Measurements from ENCODE around the gene CPNE7. TPM values are rescaled to one million over a fixed set of nuclear protein-coding genes. Genes with fewer than 3 reads are reported as not detected.

Gene CPNE7
- total RNA-seq, 1 experiment from 2014 or later: 0.84 TPM

GRCh38 chr16:89545044-89545830, 30.3 kb upstream of the CPNE7 start:
- Histone ChIP-seq H3K4me1 (replicated peaks) (no peaks in the 10 kb centered on the region), H3K4me3 (no peak overlapping the region), H3K36me3 (peaks cover 71% of the 10 kb centered on the region), H3K9me3 (replicated peaks) (no peaks in the 10 kb centered on the region), H3K27me3 (replicated peaks) (no peaks in the 10 kb centered on the region), H3K27ac (no peak overlapping the region)
- DNase-seq (ENCODE audit: low read depth in 1 of 2, low spot score in 2 of 2): no peak

- H3K36me3 ChIP-seq: peaks cover 75% of the 10 kb centered on the region
- no peaks in the 10 kb centered on the region for H3K27me3 ChIP-seq (replicated peaks)
- no peaks in the 10 kb centered on the region for H3K9me3 ChIP-seq (replicated peaks)
- no peak overlapping the region for H3K27ac ChIP-seq
- H3K4me3 ChIP-seq: no peak overlapping the region
- no peaks in the 10 kb centered on the region for H3K4me1 ChIP-seq (replicated peaks)
- DNase-seq (ENCODE audit: low read depth in 1 of 2, low spot score in 2 of 2): no peak
Observed at GRCh38 chr16:89545831-89546574, 29.6 kb upstream of the CPNE7 start.

GRCh38 chr16:89546781-89547180, 28.8 kb upstream of the CPNE7 start:
- Histone ChIP-seq H3K4me3 (no peak overlapping the region), H3K27me3 (replicated peaks) (no peaks in the 10 kb centered on the region), H3K27ac (no peak overlapping the region), H3K36me3 (peaks cover 78% of the 10 kb centered on the region), H3K4me1 (replicated peaks) (no peaks in the 10 kb centered on the region), H3K9me3 (replicated peaks) (no peaks in the 10 kb centered on the region)
- no peak for DNase-seq (ENCODE audit: low read depth in 1 of 2, low spot score in 2 of 2)

GRCh38 chr16:89547291-89547690, 28.3 kb upstream of the CPNE7 start:
- H3K36me3 ChIP-seq: peaks cover 81% of the 10 kb centered on the region
- DNase-seq (ENCODE audit: low read depth in 1 of 2, low spot score in 2 of 2): no peak
- no peak overlapping the region for H3K27ac ChIP-seq
- no peaks in the 10 kb centered on the region for H3K4me1 ChIP-seq (replicated peaks)
- no peaks in the 10 kb centered on the region for H3K9me3 ChIP-seq (replicated peaks)
- no peak overlapping the region for H3K4me3 ChIP-seq
- H3K27me3 ChIP-seq (replicated peaks): no peaks in the 10 kb centered on the region

- DNase-seq (ENCODE audit: low read depth in 1 of 2, low spot score in 2 of 2): no peak
- Histone ChIP-seq H3K9me3 (replicated peaks) (no peaks in the 10 kb centered on the region), H3K4me3 (no peak overlapping the region), H3K36me3 (peaks cover 87% of the 10 kb centered on the region), H3K27ac (no peak overlapping the region), H3K27me3 (replicated peaks) (no peaks in the 10 kb centered on the region), H3K4me1 (replicated peaks) (no peaks in the 10 kb centered on the region)
Observed at GRCh38 chr16:89547860-89548259, 27.7 kb upstream of the CPNE7 start.

- peaks cover 91% of the 10 kb centered on the region for H3K36me3 ChIP-seq
- no peak overlapping the region for H3K27ac ChIP-seq
- H3K27me3 ChIP-seq (replicated peaks): no peaks in the 10 kb centered on the region
- no peaks in the 10 kb centered on the region for H3K4me1 ChIP-seq (replicated peaks)
- DNase-seq (ENCODE audit: low read depth in 1 of 2, low spot score in 2 of 2): no peak
- H3K4me3 ChIP-seq: no peak overlapping the region
- H3K9me3 ChIP-seq (replicated peaks): no peaks in the 10 kb centered on the region
Observed at GRCh38 chr16:89548344-89549006, 27.1 kb upstream of the CPNE7 start.

GRCh38 chr16:89549007-89549700, 26.4 kb upstream of the CPNE7 start:
- Histone ChIP-seq H3K4me3 (no peak overlapping the region), H3K27ac (no peak overlapping the region), H3K36me3 (peaks cover 90% of the 10 kb centered on the region), H3K27me3 (replicated peaks) (no peaks in the 10 kb centered on the region), H3K9me3 (replicated peaks) (no peaks in the 10 kb centered on the region), H3K4me1 (replicated peaks) (no peaks in the 10 kb centered on the region)
- no peak for DNase-seq (ENCODE audit: low read depth in 1 of 2, low spot score in 2 of 2)

- Histone ChIP-seq H3K27me3 (replicated peaks) (no peaks in the 10 kb centered on the region), H3K4me1 (replicated peaks) (no peaks in the 10 kb centered on the region), H3K4me3 (no peak overlapping the region), H3K9me3 (replicated peaks) (no peaks in the 10 kb centered on the region), H3K36me3 (peaks cover 87% of the 10 kb centered on the region), H3K27ac (no peak overlapping the region)
- DNase-seq (ENCODE audit: low read depth in 1 of 2, low spot score in 2 of 2): peak in 1 of 2 experiments; percentile 44
Observed at GRCh38 chr16:89550421-89551007, 25.0 kb upstream of the CPNE7 start.

- no peak for DNase-seq (ENCODE audit: low read depth in 1 of 2, low spot score in 2 of 2)
- H3K4me1 ChIP-seq (replicated peaks): no peaks in the 10 kb centered on the region
- H3K4me3 ChIP-seq: no peak overlapping the region
- H3K9me3 ChIP-seq (replicated peaks): no peaks in the 10 kb centered on the region
- H3K27me3 ChIP-seq (replicated peaks): no peaks in the 10 kb centered on the region
- no peak overlapping the region for H3K27ac ChIP-seq
- H3K36me3 ChIP-seq: peaks cover 88% of the 10 kb centered on the region
Observed at GRCh38 chr16:89552329-89552728, 23.2 kb upstream of the CPNE7 start.

GRCh38 chr16:89552913-89553312, 22.6 kb upstream of the CPNE7 start:
- no peak for DNase-seq (ENCODE audit: low read depth in 1 of 2, low spot score in 2 of 2)
- Histone ChIP-seq H3K9me3 (replicated peaks) (no peaks in the 10 kb centered on the region), H3K27me3 (replicated peaks) (no peaks in the 10 kb centered on the region), H3K4me1 (replicated peaks) (no peaks in the 10 kb centered on the region), H3K27ac (no peak overlapping the region), H3K4me3 (no peak overlapping the region), H3K36me3 (peaks cover 88% of the 10 kb centered on the region)

- no peak overlapping the region for H3K4me3 ChIP-seq
- no peaks in the 10 kb centered on the region for H3K9me3 ChIP-seq (replicated peaks)
- H3K27ac ChIP-seq: no peak overlapping the region
- H3K4me1 ChIP-seq (replicated peaks): peaks cover 2% of the 10 kb centered on the region
- H3K36me3 ChIP-seq: peaks cover 81% of the 10 kb centered on the region
- peak in 1 of 2 experiments; percentile 45 for DNase-seq (ENCODE audit: low read depth in 1 of 2, low spot score in 2 of 2)
- no peaks in the 10 kb centered on the region for H3K27me3 ChIP-seq (replicated peaks)
Observed at GRCh38 chr16:89553733-89554132, 21.8 kb upstream of the CPNE7 start.

GRCh38 chr16:89554343-89554742, 21.2 kb upstream of the CPNE7 start:
- Histone ChIP-seq H3K36me3 (peaks cover 75% of the 10 kb centered on the region), H3K4me1 (replicated peaks) (peaks cover 8% of the 10 kb centered on the region), H3K4me3 (no peak overlapping the region), H3K27me3 (replicated peaks) (no peaks in the 10 kb centered on the region), H3K9me3 (replicated peaks) (no peaks in the 10 kb centered on the region), H3K27ac (no peak overlapping the region)
- DNase-seq (ENCODE audit: low read depth in 1 of 2, low spot score in 2 of 2): no peak

- no peak overlapping the region for H3K27ac ChIP-seq
- no peaks in the 10 kb centered on the region for H3K27me3 ChIP-seq (replicated peaks)
- no peaks in the 10 kb centered on the region for H3K9me3 ChIP-seq (replicated peaks)
- no peak for DNase-seq (ENCODE audit: low read depth in 1 of 2, low spot score in 2 of 2)
- H3K4me1 ChIP-seq (replicated peaks): peaks cover 13% of the 10 kb centered on the region
- H3K36me3 ChIP-seq: peaks cover 68% of the 10 kb centered on the region
- no peak overlapping the region for H3K4me3 ChIP-seq
Observed at GRCh38 chr16:89555265-89555664, 20.3 kb upstream of the CPNE7 start.

All from SJSA1 (cell line).